Measurements from ENCODE around the gene TAOK2.

GRCh38 chr16:29996766-29997250 is 23.1 kb downstream of the TAOK2 start:
- TF ChIP-seq ZNF629 (tag by site-specific recombination; IDR thresholded peaks at IDR 0.05) (no peak), CTCF (tag by site-specific recombination; IDR thresholded peaks at IDR 0.05) (no peak), ZNF792 (tag by site-specific recombination; IDR thresholded peaks at IDR 0.05) (no peak), ZNF645 (tag by site-specific recombination; IDR thresholded peaks at IDR 0.05) (no peak)

Measured in HEK293 (cell line).